Renal pelvis (tissue), 12 donors: Measurements from ENCODE around the gene NDUFS1. TPM values are rescaled to one million over a fixed set of nuclear protein-coding genes. Genes with fewer than 3 reads are reported as not detected.
"Not testable (repeated sequence)": the region's sequence is repeated elsewhere in the genome, so short reads cannot be mapped to it uniquely, and the experiment has no call there.

Experiments used
- DNase-seq: peaks from one replicate; pipeline ENCODE4 v3.0.0-alpha.2; 2013
- long read RNA-seq, 16 experiments: transcript quantifications; one replicate each; lab custom pipeline, GENCODE V29; 2026
- polyA plus RNA-seq, 3 donors: library from polyadenylated mRNA; unstranded; fragments of 120-200 nt; gene quantifications; one replicate each; pipeline ENCODE4 v1.2.1, GENCODE V29; 2013; ENCODE audit not compliant: insufficient read length in 3 of 3

Gene NDUFS1
- polyA plus RNA-seq = 10 to 100 TPM; 70.7 to 91.1 (median 75.0) TPM
- long read RNA-seq, donor 1, full-length matches to known transcripts = 6 of 1,895 reads
- long read RNA-seq, donor 1, partial matches to known transcripts = 1,777 of 1,895 reads
- long read RNA-seq, donor 1, other reads (novel, unspliced or antisense) = 112 of 1,895 reads
- long read RNA-seq, donor 2, full-length matches to known transcripts = 12 of 1,851 reads
- long read RNA-seq, donor 2, partial matches to known transcripts = 1,696 of 1,851 reads
- long read RNA-seq, donor 2, other reads (novel, unspliced or antisense) = 143 of 1,851 reads
- long read RNA-seq, donor 3, full-length matches to known transcripts = 7 of 1,171 reads
- long read RNA-seq, donor 3, partial matches to known transcripts = 1,087 of 1,171 reads
- long read RNA-seq, donor 3, other reads (novel, unspliced or antisense) = 77 of 1,171 reads
- long read RNA-seq, donor 4, full-length matches to known transcripts = 10 of 1,540 reads
- long read RNA-seq, donor 4, partial matches to known transcripts = 1,394 of 1,540 reads
- long read RNA-seq, donor 4, other reads (novel, unspliced or antisense) = 136 of 1,540 reads
- long read RNA-seq, donor 5, full-length matches to known transcripts = 7 of 13 reads
- long read RNA-seq, donor 5, partial matches to known transcripts = 6 of 13 reads
- long read RNA-seq, donor 5, other reads (novel, unspliced or antisense) = 0 of 13 reads
- long read RNA-seq, donor 6, full-length matches to known transcripts = 10 of 1,284 reads
- long read RNA-seq, donor 6, partial matches to known transcripts = 1,201 of 1,284 reads
- long read RNA-seq, donor 6, other reads (novel, unspliced or antisense) = 73 of 1,284 reads
- long read RNA-seq, donor 7, full-length matches to known transcripts = 15 of 37 reads
- long read RNA-seq, donor 7, partial matches to known transcripts = 22 of 37 reads
- long read RNA-seq, donor 7, other reads (novel, unspliced or antisense) = 0 of 37 reads
- long read RNA-seq, donor 8, full-length matches to known transcripts = 2 of 11 reads
- long read RNA-seq, donor 8, partial matches to known transcripts = 9 of 11 reads
- long read RNA-seq, donor 8, other reads (novel, unspliced or antisense) = 0 of 11 reads
- long read RNA-seq, donor 9, full-length matches to known transcripts = 14 of 1,424 reads
- long read RNA-seq, donor 9, partial matches to known transcripts = 1,325 of 1,424 reads
- long read RNA-seq, donor 9, other reads (novel, unspliced or antisense) = 85 of 1,424 reads
- long read RNA-seq, donor 10, full-length matches to known transcripts = 4 of 1,425 reads
- long read RNA-seq, donor 10, partial matches to known transcripts = 1,269 of 1,425 reads
- long read RNA-seq, donor 10, other reads (novel, unspliced or antisense) = 152 of 1,425 reads
- long read RNA-seq, donor 11, full-length matches to known transcripts = 11 of 16 reads
- long read RNA-seq, donor 11, partial matches to known transcripts = 5 of 16 reads
- long read RNA-seq, donor 11, other reads (novel, unspliced or antisense) = 0 of 16 reads
- long read RNA-seq, donor 12, full-length matches to known transcripts = 17 of 1,687 reads
- long read RNA-seq, donor 12, partial matches to known transcripts = 1,567 of 1,687 reads
- long read RNA-seq, donor 12, other reads (novel, unspliced or antisense) = 103 of 1,687 reads
- long read RNA-seq, donor 13, full-length matches to known transcripts = 1 of 21 reads
- long read RNA-seq, donor 13, partial matches to known transcripts = 20 of 21 reads
- long read RNA-seq, donor 13, other reads (novel, unspliced or antisense) = 0 of 21 reads
- long read RNA-seq, donor 14 = 0 reads
- long read RNA-seq, donor 15, full-length matches to known transcripts = 11 of 3,518 reads
- long read RNA-seq, donor 15, partial matches to known transcripts = 3,276 of 3,518 reads
- long read RNA-seq, donor 15, other reads (novel, unspliced or antisense) = 231 of 3,518 reads
- long read RNA-seq, donor 16, full-length matches to known transcripts = 16 of 77 reads
- long read RNA-seq, donor 16, partial matches to known transcripts = 61 of 77 reads
- long read RNA-seq, donor 16, other reads (novel, unspliced or antisense) = 0 of 77 reads

DNA sequence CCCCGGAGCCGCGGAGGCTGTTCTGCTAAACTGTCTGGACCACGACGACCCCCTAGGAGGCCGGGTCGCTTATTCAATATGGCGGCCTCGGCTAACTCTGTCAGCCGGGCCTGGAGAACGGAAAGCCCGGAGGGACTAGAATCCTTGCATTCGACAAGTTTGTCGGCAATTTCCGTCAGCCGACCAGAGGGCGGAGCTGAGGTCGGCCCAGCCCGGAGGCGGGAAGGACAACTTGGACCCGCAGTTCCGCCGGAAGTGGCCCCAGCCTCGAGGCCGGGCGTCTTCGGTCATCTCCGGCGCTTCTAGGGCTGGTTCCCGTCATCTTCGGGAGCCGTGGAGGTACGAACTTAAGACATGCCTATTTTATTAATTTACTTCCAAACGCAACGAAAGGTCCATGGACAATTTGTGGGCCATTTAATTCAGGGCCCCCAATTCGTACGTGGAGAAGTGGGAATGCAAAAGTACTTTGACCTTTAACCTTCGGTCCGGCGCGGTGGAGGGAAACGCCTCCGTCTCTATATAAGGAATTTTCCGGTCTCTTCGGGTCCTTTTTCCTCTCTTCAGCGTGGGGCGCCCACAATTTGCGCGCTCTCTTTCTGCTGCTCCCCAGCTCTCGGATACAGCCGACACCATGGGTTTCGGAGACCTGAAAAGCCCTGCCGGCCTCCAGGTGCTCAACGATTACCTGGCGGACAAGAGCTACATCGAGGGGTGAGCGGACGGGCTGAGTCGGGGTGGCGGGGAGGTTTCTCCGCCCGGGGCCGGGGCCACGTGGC lies at the start of gene NDUFS1, which contains the start of gene EEF1B2:
NDUFS1 (minus strand) TSS at position 99 of the 779 bp plus-strand sequence. CDS start 5,766 bp downstream, outside the sequence.
EEF1B2 (plus strand) TSS at position 550 of the 779 bp plus-strand sequence; CDS start at position 635, 85 bp downstream.
- peak; percentile 99 for DNase-seq

DNA sequence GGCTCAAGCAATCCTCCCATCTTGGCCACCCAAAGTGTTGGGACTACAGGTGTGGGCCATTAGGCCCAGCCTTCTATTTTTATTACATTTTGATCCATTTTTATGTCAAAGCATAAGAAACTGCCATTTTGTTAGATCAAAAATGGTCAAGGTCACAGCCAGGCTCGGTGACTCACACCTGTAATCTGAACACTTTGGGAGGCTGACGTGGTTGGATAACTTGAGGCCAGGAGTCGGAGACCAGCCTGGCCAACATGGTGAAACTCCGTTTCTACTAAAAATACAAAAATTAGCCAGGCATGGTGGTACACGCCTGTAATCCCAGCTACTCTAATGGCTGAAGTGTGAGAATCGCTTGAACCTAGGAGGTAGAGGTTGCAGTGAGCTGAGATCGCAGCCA lies 49.7 kb upstream of the NDUFS1 start:
- no peak for DNase-seq

DNA sequence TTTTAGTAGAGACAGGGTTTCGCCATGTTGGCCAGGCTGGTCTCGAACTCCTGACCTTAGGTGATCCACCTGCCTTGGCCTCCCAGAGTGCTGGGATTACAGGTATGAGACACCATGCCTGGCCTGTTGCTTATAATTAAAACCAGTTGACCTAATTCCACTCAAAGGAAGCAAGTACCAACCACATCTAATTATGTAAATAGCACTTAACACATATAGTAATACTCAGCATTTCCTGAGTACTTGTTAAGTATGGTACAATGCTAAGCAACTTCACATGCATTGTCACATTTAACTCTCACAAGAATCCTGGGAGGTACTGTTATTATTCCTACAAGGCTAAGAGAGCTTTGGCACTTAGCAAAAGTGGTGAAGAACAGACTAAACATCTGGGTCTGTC lies 48.1 kb upstream of the NDUFS1 start:
- DNase-seq = not testable (repeated sequence)

DNA sequence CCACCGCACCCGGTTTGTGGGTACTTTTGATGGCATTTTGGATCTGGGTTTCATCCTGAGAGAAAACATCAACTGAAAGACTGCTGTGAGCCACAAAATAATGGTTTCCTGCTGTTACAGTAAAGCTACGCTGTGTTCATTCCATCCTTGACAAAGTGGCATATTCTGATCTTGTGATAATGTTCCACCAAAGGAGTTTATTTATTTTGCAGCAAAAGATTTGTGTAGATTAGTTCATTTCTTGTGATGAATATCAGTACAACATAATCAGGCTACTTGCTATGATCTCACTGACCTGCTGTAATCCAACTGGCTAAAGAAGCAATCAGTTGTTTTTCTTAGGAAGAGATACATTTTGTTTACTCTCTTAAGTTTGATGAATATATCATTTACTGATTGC lies 45.5 kb upstream of the NDUFS1 start:
- no peak for DNase-seq

DNA sequence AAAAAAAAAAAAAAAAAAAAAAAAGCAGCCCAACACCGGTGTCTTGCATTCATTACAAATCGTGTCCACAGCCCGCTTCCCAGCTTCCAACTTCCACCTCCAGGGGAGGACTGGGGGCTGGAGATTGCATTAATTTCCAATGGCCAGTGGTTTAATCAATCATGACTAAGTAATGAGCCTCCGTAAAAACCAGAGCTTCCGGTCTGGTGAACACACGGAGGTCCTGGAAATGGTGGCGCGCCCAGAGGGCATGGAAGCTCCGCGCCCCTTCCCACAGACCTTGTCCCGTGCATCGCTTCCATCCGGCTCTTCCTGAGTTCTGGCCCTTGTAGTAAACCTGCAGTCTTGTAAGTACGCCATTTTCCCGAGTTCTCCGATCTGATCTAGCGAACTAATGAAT lies 44.1 kb upstream of the NDUFS1 start:
- DNase-seq = no peak

DNA sequence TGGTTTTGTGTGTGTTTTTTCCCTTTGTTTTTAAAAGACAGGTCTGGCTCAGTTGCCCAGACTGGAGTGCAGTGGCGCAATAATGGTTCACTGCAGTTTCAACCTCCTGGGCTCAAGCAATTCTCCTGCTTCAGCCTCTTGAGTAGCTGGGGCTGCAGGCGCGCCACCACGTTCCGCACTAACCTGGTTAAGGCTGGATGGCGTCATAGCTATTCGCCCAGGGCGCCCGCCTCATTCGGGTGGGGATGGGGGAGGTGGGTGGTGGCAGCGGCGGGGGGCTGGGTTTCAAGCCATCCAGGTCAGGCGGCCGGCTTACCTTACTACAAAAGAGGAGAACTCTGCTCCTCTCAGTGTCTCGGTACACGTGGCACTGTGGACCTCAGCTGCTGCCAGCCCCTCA lies 43.2 kb upstream of the NDUFS1 start:
- no peak for DNase-seq

DNA sequence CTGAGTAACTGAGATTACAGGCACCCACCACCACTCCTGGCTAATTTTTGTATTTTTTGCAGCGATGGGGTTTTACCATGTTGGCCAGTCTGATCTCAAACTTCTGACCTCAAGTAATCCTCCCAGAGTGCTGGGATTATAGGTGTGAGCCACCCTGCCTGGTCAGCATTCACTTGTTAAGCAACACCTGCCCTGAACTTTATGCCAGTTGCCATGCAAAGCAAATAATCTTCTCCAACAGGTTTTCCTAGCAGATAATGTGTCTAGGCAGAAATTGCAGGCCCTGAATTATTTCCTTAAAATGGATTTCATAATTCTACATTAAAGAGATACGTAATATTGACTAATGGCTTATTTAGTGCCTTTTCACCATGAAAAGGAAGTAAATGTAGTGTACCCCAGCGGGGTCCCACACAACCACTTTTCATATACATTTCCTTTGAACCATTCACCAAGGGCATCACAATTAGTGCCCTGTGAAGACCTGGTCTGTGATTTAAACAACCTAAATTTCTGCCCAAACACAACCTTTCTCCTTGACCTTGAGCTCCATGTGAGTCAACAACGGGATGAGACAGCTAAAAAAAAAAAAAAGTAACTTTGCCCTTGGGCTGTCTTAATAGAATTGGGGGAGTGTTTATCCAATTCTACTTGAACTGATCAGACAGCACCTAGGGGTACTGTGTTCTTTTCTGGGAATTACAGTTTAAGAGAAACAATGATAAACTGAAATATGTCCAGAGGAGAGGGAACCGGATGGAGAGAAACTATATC lies 42.0 kb upstream of the NDUFS1 start:
- DNase-seq = no peak

DNA sequence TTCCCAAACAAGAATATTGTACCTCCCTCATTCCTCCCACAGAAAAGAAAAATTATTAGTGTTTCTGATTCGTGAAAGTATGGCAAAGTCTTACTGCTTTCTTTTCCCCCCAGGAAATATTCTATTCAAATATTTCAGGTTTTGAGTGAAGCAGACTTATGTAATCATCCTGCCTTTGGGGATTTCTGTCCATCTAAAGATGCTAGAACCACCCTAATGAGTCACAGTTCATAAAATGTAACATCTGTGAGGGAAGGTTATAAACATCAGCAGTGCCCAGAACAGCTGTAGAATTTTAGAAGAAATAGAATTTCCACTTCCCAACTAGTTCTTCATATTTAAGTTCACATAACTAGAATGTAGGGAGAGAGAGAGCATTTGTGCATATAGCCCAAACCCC lies 39.4 kb upstream of the NDUFS1 start:
- no peak for DNase-seq

DNA sequence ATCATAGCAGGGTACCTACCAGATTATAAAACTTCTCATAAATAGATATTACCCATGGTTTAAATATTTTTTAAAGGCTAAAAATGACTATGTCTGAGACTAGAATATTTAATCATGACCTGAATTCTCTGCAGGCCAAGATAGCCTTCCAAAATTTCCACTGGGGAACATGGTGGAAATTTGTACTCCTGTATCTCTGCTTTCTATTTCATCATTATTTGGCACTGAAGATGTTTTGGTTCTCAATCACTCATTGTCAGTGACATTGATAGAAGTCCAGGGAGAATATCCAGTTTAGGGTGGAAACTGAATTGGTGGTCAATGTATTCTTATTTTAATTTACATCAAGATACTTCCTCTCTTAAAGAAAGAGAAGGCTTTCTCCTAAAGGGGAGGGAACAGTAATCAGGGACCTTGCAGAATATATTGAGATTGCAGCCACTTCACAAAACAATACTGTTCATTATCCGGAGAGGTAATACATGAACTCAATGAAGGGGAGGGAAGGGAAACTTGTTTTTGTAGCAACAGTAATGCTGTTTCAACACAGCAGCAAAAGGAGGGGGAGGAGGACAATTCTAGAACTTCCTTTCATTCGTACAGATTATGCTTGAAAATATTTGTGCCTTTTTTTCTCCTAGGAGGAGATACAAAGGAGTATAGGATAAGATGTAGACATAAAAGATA lies 34.6 kb upstream of the NDUFS1 start:
- DNase-seq = no peak

DNA sequence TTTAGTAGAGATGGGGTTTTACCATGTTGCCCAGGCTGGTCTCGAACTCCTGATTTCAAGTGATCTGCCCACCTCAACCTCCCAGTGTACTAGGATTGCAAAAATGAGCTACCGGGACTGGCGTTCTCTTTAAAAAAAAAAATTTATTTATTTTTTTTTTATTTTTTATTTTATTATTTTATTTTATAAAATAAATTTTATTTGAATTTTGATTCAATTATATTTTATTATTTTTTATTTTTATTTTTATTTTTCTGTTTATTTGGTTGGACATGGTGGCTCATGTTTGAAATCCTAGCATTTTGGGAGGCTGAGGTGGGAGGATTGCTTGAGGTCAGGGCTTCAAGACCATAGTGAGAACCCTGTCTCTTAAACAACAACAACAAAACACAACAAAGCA lies 32.9 kb upstream of the NDUFS1 start:
- no peak for DNase-seq

DNA sequence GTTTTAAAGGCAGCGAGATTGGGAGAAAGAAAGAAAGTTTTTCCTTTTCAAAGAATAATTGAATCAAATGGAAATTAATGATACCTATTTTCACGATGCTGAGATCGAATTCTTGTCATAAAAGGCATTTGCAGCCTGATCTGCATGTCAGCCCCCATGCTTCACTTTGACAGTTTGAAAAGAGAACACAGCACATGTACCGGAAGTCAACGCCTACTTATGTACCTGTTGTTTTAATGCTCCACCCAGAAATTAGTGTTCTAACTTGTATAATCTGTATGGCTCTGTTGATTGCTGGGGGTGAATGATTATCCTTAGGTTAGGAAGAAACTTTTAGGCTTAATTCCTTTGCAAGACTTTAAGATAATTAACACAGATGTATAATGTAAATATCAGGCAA lies 31.4 kb upstream of the NDUFS1 start:
- DNase-seq = no peak

DNA sequence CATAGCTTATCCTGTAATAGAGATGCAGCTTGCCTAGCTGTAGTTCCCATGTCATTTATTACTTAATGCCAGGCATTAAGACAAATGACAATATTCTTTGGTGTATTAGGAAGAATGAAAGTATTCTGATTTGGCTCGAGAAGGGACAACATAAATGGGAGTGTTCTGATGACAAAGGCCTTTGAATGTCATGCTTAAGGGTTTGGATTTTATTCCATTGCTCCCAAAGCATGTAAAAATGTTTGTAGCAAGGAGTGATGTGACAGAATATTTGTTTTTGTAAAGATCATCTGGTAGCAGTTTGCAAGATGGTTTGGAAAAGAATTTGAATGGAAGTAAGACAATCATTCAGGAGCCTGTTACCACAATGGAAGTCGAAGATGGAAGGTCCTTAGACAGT lies 30.9 kb upstream of the NDUFS1 start:
- DNase-seq = no peak

DNA sequence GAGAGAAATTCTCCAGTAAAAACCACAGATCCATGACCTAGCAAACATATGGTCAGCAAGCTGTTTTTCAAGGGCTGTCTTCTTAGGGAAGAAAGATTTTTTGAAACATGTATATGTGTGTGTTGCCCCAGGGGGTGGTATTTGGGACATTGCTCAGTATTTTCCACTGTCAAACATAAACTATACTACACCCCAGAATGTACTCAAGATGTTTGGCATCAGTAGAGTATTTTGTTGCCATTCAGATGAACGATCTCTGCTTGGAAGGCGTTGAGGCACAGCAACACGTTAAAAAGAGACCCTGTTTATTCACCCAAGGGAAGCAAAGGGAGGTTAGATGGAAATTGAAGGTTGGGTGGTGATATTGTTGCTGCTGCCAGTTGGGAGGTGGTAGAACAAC lies 30.4 kb upstream of the NDUFS1 start:
- no peak for DNase-seq

DNA sequence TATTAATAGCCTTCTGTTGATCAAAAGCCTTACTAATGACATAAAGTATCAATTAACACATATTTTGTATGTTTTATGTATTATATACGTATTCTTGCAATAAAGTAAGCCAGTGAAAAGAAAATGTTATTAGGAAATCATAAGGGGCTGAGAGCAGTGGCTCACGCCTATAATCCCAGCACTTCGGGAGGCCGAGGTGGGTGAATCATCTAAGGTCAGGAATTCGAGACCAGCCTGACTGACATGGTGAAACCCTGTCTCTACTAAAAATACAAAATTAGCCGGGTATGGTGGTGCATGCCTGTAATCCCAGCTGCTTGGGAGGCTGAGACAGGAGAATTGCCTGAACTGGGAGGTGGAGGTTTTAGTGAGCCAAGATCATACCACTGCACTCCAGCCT lies 22.3 kb upstream of the NDUFS1 start:
- DNase-seq = not testable (repeated sequence)

DNA sequence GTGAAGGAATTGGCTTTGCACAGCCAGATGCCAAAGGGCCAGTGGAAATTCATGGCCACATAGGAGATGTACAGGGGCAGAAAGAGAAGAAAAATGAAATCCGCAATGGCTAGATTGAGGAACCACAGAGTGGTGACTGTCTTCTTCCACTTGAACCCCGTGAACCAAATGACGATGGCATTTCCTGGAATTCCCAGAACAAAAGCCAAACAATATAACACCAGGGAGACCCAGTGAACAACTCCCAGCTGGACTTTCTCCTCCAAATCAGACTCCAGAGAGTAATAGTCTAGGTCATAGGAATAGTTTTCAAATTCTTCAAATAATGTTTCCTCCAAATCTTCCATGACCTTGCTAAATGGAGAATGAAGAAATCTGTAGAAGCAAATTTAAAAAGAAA lies 17.7 kb upstream of the NDUFS1 start:
- DNase-seq = no peak

DNA sequence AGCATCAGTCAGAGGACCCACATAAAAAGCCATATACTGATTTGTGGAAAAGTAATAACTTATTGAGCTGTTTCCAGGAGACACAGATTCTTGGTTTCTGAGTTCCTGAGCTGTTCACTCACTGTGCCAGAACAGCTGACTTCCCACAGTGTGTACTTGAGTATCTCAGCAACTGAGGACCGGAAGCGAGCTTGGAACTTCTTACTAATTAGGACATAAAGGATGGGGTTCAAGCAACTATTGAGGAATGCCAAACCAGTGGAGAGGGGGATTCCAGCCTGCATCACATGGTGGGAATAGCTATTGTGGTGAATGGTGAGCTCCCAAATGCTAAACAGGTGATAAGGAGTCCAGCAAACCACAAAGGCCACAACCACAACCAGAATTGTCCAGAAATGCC lies 16.9 kb upstream of the NDUFS1 start:
- DNase-seq = no peak

DNA sequence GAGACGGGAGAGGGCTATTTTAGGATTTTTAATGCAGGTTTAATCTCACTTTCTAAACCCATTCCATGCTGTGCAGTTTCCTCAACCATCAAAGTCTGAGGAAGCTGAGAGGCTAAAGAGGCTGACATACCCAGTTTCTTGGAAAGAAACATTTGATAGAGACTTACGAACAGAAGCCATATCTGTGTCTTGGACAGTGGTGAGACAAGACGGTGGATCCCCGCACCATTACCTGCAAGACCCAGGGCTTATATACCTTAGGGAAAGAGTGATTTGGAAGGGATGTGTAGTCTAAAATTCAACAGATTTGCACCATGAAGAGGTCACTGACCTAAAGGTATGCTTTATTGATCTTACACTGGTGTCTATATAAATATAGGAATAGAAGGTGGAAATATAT lies 13.9 kb upstream of the NDUFS1 start:
- DNase-seq = no peak
